GM12892 (cell line): ENCODE results near the gene PPP1R16B. TPM values are rescaled to one million over a fixed set of nuclear protein-coding genes. Genes with fewer than 3 reads are reported as not detected.

ENCODE experiments used
- DNase-seq: peaks from one replicate; pipeline ENCODE4 v3.0.0; 2011; ENCODE audit not compliant: insufficient read length
- FAIRE-seq: peaks from 2 replicates; lab custom pipeline; 2011; peaks lifted over from hg19 to GRCh38; lab: Jason Lieb, UNC
- POLR2A ChIP-seq: IDR thresholded peaks from 2 replicates; pipeline ENCODE4 v1.6.1; 2011; ENCODE audit warnings: low read depth, low read length, control low read depth
- POLR2AphosphoS5 ChIP-seq: IDR thresholded peaks from 2 replicates; pipeline ENCODE4 v1.6.1; 2011; ENCODE audit warnings: low read depth, low read length, control low read depth
- TAF1 ChIP-seq: IDR thresholded peaks from 2 replicates; pipeline ENCODE4 v1.6.1; 2011; ENCODE audit warnings: low read depth, mild to moderate bottlenecking, control low read depth, low read length, borderline replicate concordance
- polyA plus RNA-seq: library from polyadenylated mRNA; unstranded; fragments of >200 nt; gene quantifications from one replicate; pipeline ENCODE4 v1.2.1, GENCODE V29; 2012; ENCODE audit warnings: missing spikeins, inconsistent platforms; ENCODE audit not compliant: missing spikeins

The PPP1R16B gene
- polyA plus RNA-seq, result 58.7 TPM

DNA sequence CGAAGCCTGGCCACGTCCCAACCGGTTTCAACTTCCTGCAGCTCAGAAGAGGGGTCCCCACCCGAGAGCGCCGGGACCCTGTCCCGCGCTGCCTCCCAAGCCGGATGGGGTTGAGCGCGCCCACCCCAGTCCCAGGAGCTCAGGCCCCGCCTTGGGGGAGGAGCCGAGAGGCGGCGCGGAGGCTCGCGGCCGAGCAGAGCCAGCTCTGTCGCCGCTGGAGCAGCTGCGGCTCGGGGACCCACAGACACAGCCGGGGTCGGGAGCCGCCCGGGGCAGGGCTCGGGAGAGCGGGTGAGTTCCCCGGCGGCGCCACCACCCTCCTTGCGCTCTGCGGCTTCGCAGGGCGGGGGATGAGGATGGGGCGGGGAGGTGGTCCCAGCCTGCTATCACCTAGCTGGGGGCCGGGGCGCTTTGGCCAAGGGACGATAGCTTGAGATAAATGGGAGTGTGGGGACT lies at the start of gene PPP1R16B:
TSS of gene PPP1R16B (plus strand) at position 196 of the 456 bp plus-strand sequence. CDS start 30,229 bp downstream, outside the sequence.
- DNase-seq, result peak; percentile 70
- peak; percentile 93 for FAIRE-seq
- TF ChIP-seq TAF1 (peak; percentile 95), POLR2AphosphoS5 (peak; percentile 84), POLR2A (peak; percentile 88; the same call in 1 of the 2 replicates)

- FAIRE-seq, result no peak
- no peak for TF ChIP-seq POLR2AphosphoS5
- no peak for TF ChIP-seq POLR2A
- TF ChIP-seq TAF1, result no peak
- DNase-seq, result no peak
Observed at GRCh38 chr20:38757145-38757775, 48.2 kb upstream of the PPP1R16B start.

DNA sequence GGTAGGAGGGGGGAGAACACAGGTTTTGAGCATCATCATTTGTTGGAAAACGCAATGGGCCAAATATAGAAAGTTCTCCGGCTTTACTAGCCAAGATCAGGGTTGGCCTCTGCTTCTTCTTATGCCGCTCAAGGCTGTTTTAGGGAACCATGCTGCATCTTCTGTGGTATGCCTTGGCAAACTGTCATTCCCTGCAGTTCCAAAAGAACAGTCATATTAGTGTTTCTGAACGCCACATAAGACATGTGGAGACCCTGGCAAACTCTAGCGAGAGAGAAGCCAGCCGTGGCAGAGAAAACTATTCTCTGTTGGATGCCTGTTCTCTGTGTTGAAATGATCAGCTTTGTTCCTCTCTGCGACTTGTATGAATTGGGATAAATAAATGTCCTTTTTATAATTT lies 46.4 kb upstream of the PPP1R16B start:
- TF ChIP-seq TAF1, result no peak
- no peak for TF ChIP-seq POLR2A
- TF ChIP-seq POLR2AphosphoS5, result no peak
- FAIRE-seq (no peak), DNase-seq (no peak)

GRCh38 chr20:38760978-38761377 lies 44.5 kb upstream of the PPP1R16B start:
- FAIRE-seq (no peak), DNase-seq (no peak)
- TF ChIP-seq POLR2A (no peak), POLR2AphosphoS5 (no peak), TAF1 (no peak)

DNA sequence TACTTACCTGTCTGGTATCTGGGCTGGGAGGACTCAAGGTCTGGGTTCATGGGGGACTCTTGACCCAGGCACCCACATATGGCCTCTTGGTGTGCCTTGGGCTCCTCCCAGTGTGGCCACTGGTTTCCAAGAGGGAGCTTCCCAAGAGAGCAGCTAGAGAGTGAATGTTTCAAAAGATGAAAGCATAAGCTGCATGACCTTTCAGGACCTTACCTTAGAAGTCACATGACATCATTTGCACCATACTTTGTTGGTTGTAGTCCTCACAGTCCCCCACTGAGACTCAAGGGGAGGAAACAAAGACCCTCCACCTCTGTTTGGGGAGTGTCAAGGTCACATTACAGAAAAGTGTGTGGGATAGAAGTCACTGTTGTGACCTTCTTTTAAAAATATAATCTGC lies 43.3 kb upstream of the PPP1R16B start:
- no peak for TF ChIP-seq POLR2AphosphoS5
- no peak for TF ChIP-seq POLR2A
- TF ChIP-seq TAF1, result no peak
- DNase-seq (no peak), FAIRE-seq (no peak)

- no peak for TF ChIP-seq POLR2AphosphoS5
- TF ChIP-seq POLR2A, result no peak
- TF ChIP-seq TAF1, result no peak
- DNase-seq (no peak), FAIRE-seq (no peak)
Observed at GRCh38 chr20:38763616-38764015, 41.9 kb upstream of the PPP1R16B start.

GRCh38 chr20:38764567-38765318 lies 40.8 kb upstream of the PPP1R16B start:
- TF ChIP-seq TAF1 (no peak), POLR2AphosphoS5 (no peak), POLR2A (no peak)
- DNase-seq, result no peak
- FAIRE-seq, result no peak

- no peak for TF ChIP-seq POLR2AphosphoS5
- TF ChIP-seq POLR2A, result no peak
- no peak for TF ChIP-seq TAF1
- DNase-seq (no peak), FAIRE-seq (peak; percentile 5)
Observed at GRCh38 chr20:38766071-38766470, 39.4 kb upstream of the PPP1R16B start.

- FAIRE-seq (no peak), DNase-seq (no peak)
- no peak for TF ChIP-seq TAF1
- TF ChIP-seq POLR2AphosphoS5, result no peak
- no peak for TF ChIP-seq POLR2A
Observed at GRCh38 chr20:38769376-38770295, 35.9 kb upstream of the PPP1R16B start.

DNA sequence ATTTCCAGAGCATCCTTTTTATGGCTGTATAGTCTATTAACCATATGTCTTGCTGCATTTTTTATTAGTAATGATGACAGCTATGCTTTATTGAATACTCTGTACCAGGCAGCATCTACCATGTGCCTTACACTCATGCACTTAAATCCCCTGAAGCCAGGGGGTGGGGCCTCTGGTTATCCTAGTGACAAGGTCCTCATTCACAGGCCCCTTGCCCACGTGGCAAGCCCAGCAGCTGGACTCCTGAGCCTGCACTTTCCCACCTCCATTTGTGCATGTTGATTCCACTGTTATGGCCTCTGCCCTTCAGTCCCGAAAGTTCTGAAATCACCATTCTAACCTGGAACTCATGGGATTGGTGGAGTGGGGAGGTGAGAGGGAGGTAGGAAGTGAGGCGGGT lies 35.0 kb upstream of the PPP1R16B start:
- DNase-seq (no peak), FAIRE-seq (no peak)
- TF ChIP-seq POLR2AphosphoS5 (no peak), TAF1 (no peak), POLR2A (no peak)

GRCh38 chr20:38770970-38771369 lies 34.5 kb upstream of the PPP1R16B start:
- FAIRE-seq (no peak), DNase-seq (no peak)
- TF ChIP-seq TAF1 (no peak), POLR2A (no peak), POLR2AphosphoS5 (no peak)
